Stimulated activated CD8-positive, alpha-beta memory T cell treated with anti-CD3 and anti-CD28 coated beads, Interleukin-15, amount 100 ng/mL, for 48 hours (primary cell): ENCODE results near the gene ATP7B.
"Not testable (repeated sequence)": the region's sequence is repeated elsewhere in the genome, so short reads cannot be mapped to it uniquely, and the experiment has no call there.

Experiments
- DNase-seq, 2 donors: peaks; one replicate each; pipeline ENCODE4 v3.0.0-alpha.2; 2020; ENCODE audit warnings: low read depth in 2 of 2

ATP7B gene

DNA sequence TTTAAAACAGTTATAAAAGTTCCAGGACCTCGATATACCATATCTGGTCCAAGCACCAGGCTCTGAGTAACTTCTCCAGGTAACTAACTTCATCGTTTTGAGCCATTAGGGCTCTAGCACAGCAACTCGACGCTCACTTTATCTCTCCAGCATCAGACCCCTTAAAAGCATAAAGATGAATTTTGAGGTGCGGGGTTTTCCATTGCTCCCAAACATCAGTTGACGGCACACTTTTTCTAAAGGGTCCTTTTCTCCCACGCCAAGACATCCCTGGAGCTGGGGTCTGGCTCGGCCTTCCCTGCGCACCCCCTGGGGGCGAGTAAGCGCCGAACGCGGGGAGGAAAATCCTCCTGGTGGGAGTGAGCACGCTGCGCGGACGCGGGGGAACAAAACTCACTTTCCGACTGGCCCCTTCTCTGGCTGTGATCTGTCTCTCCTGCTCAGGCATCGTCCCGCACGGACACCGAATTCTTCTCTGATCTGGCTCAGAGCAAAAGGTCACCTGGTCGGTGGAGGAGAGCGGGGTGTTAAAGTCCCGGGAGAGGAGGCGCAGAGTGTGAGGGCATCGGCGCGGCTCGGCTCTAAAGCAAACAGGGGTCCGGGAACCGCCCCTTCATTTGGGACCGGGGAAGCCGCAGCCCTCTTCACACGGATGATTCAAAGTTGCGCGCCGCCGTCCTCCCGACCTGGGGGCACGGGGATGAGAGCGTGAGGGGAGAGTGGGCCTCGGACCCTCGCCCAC is at the start of gene ATP7B:
ATP7B (minus strand) TSS at position 561 of the 742 bp plus-strand sequence; CDS start at position 448, 113 bp downstream.
- DNase-seq, result peak in 1 of 2 donors; percentile 4

DNA sequence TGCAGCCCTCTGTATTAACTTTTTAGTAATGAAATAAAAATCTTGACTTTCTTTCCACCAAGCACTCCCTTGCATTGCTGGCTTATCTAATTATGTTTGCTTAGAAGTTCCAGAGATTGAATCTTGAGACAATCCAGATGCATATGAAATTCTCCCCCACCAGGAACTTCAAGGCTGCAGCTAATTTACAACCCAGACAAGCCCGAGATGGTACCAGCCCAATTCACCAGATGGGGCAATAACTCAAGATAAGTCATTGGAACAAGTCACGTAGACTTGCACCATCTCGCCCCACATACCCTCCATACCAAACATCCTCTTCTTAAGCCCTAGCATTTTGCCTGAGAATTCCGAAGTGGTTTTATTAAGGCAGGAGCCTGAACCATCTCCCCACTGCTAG is 42.2 kb upstream of the ATP7B start:
- no peak for DNase-seq

DNA sequence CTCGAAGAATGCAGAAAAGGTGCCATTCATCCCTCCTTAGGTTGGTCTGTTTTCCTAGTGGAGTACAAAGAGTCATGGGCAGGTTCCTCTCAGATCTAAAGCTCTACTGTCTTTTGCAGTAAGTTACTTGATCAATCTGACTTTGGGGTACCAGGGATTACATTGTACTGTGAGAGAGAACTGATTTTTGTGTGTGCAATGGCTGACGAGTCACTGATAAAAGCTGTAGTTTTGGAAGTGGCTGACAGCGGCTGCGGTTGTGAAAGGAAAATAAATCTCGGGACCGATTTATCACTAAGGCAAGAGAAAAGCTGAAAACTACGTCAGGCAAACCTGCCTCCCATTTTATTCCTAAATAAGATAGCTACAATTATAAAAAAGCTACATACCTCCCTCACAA is 40.1 kb upstream of the ATP7B start:
- no peak for DNase-seq

DNA sequence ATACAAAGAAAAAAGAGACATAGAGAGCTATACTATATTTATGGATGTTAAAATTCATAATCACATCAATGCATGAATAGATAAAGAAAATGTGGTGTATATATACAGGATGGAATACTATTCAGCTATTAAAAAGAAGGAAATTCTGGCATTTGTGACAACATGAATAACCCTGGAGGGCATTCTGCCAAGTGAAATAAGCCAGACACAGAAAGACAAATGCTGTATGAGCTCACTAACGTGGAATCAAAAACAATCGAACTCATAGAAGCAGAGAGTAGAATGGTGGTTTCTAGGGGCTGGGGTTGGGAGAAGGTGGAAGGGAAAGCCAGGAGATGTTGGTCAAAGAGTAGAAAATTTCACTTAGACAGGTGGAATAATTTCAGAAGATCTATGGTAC is 37.3 kb upstream of the ATP7B start:
- no peak for DNase-seq

DNA sequence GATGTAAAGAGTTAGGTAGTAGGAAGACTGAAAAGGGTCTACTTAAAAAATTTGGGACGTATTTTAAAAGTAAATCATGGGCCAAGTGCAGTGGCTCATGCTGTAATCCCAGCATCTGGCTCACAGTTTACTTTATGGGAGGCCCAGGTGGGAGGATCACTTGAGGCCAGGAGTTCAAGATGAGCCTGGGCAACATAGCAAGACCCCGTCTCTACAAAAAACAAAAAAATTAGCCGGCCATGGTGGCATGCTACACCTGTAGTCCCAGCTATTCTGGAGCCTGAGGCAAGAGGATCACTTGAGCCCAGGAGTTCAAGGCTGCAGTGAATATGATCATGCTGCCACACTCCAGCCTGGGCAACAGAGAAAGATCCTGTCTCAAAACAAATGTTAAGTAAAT is 36.2 kb upstream of the ATP7B start:
- no peak for DNase-seq

DNA sequence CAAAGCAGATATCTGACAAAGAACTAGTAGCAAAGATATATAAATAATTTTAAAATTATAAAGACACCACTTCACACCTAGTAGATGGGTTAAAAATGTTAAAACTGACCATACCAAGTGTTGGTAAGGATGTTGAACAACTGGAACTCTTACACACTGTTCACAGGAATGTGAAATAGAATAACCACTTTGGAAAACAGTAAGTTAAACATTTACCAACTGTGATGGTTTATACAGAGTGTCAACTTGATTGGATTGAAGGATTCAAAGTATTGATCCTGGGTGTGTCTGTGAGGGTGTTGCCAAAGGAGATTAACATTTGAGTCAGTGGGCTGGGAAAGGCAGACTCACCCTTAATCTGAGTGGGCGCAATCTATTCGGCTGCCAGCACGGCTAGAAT is 32.4 kb upstream of the ATP7B start:
- DNase-seq, result no peak

DNA sequence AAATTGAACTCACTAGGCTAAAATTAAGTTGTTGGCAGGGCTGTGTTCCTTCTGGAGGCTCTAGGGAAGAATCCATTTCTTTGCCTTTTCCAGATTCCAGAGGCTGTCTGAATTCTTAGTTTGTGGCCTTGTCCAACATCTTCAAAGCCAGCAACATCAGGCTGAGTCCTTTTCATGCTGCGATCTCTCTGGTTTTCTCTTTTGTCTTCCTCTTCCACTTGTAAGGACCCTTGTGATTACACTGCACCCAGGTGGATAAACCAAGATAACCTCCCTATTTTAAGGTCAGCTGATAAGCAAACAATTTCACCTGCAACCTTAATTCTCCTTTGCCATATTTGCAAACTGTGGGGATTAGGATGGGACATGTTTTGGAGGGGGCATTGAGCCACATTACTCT is 24.8 kb upstream of the ATP7B start:
- no peak for DNase-seq

DNA sequence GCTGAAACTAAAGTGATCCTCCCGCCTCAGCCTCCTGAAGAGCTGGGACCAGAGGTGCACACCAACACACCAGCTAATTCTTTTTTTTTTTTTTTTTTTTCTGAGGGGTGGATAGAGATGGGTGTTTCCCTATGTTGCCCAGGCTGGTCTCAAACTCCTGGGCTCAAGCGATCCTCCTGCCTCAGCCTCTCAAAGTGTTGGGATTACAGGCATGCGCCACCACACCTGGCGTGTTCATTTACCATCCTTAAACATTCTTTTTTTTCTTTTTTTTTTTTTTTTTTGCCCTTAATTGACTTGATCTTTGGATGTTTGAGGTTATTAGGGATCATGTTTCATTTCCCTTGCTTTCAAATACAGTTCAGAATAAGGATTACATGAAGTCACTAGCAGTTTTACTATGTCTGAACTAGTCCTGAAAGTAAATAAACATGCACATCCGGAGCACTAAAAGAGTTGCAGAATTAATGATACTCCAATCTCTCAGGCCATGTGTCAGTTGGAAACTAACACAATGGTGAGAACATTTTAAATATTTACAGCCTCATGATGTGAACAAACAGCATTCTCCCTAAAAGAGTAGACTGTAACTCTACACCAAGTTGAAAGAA is 23.5 kb upstream of the ATP7B start:
- no peak for DNase-seq

DNA sequence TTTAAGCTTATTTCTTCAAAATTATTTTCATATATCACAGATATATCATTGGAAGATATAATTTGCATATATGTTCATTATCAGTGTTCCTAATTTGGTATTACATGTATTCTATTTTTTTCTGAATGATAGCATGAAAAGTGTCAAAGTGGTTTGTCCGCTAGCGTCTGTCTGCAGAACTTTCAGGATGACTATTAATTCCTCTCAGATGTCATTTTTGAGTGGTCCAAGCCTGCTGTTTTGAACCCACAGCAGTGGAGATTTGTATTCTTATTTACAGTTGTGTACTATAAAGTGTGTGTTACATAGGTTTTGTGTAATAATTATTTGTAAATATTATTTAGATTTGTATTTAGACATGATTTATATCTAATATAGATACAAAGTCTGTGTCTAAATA is 21.8 kb upstream of the ATP7B start:
- DNase-seq, result no peak

DNA sequence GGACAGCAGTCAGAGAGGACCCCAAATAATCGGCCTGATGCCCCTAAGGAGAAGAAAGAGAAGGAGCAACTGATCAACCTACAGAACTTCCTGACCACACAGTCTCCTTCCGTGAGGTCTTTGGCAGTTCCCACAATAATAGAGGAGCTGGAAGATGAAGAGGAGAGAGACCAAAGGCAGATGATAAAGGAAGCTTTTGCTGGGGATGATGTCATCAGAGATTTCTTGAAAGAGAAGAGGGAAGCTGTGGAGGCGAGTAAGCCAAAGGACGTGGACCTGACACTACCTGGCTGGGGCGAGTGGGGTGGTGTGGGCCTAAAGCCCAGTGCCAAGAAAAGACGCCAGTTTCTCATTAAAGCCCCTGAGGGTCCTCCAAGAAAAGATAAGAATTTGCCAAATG is 19.2 kb upstream of the ATP7B start:
- not testable (repeated sequence) for DNase-seq

DNA sequence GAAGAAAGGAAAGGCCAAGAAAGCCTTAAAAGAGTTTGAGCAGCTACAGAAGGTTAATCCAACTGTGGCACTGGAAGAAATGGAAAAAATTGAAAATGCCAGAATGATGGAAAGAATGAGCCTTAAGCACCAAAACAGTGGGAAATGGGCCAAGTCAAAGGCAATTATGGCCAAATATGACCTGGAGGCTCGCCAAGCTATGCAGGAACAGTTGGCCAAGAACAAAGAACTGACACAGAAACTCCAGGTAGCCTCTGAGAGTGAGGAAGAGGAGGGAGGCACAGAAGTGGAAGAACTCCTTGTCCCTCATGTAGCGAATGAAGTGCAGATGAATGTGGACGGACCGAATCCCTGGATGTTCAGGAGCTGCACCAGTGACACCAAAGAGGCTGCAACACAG is 18.3 kb upstream of the ATP7B start:
- DNase-seq, result no peak

DNA sequence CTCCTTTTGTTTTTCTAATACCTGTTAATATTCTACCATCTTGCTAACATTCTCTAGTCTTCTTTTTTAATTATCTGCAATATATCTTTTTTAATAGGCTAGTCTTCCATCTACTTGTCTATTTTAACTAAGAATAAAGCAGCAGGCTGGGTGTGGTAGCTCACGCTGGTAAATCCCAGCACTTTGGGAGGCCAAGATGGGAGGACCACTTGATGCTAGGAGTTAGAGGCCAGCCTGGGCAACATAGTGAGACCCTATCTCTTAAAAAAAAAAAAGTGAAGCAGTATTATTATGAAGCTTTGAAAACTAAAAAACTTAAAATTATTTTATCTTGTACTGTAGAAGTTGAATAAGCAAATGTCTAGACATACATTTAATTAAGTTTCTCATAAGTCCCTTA is 16.6 kb upstream of the ATP7B start:
- DNase-seq, result no peak

DNA sequence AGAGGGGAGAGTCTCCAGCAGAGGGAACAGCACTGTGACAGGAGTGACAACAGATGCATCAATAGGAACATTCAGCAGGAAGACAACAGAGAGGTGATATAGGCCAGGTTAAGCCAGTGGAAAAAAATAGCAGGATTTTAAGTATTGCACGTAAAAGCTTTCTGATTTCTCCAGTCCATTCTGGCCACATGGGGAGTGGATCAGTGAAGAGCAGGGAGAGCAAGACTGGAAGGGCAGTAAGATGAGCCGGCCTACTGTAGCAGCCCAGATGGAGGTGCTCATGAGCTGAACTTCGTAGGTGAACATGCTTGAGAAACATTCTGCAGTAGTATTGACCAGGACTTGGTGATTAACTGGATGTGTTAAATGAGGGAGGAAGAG is 15.0 kb upstream of the ATP7B start:
- DNase-seq, result no peak

DNA sequence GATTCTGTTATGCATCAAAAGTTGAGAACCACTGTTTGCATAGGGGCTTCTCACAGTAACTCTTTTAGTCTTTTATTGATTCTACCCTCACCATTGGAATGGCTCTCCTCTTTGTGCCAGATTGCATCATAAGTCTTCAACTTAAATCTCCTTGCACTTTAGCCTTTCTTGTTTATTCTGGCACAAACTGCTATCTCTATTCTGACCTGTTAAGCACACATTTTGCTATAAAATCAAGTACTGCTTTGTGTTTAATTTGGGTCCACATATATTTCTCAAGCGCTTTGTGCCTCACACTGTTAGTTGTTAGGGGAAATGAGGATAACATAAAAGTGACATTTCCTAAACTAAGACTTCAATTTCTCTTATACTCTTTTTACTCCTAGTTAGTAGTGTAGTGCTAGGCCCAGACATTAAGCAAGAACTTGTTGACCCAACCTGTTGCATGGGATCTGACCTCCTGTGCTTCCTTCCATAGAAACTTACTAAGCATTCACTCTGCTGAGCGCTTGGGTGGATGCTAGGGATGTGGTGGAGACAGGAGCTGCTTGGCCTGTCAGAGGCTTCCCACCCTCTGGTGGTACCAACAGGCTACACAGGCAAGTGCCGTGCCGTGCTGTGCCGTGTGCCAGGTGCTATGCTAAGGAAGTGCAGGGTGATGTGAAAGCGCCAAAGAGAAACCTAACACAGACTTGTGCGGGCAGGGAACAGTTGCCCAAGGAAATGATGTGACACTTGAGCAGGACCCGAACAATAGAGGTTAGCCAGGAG is 14.4 kb upstream of the ATP7B start:
- no peak for DNase-seq

DNA sequence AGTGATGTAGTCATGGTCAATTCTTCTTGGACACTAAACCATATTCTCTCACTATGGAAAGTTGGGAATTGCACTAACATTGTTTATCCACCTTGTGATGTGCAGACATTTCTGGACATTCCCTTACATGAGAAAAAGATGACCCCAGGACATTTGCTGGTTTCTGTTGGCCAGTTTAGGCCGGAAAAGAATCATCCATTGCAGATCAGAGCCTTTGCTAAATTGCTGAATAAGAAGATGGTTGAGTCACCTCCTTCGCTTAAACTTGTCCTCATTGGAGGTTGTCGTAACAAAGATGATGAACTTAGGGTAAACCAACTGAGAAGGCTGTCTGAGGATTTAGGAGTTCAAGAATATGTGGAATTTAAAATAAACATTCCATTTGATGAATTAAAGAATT is 13.2 kb upstream of the ATP7B start, which contains the start of gene UTP14C:
UTP14C (plus strand) TSS at position 211 of the 400 bp plus-strand sequence. CDS start 4,114 bp downstream, outside the sequence.
- DNase-seq, result no peak

DNA sequence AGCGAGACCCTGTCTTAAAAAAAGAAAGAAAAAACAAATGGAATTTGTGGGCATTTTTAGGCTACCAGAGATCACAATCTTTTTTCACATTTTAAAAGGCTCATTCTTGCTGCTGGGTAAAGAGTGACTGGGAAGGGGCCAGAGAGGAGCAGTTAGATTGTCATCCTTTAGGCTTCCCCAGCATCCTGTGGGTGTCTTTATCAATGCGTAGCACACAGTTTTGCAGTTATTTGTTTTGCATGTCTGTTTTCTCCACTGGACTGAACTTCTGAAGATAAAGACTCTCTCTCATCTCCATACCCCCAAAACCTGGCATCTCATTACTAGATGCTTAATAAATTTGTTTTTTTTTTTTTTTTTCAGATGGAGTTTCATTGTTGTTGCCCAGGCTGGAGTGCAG is 11.1 kb upstream of the ATP7B start:
- no peak for DNase-seq

DNA sequence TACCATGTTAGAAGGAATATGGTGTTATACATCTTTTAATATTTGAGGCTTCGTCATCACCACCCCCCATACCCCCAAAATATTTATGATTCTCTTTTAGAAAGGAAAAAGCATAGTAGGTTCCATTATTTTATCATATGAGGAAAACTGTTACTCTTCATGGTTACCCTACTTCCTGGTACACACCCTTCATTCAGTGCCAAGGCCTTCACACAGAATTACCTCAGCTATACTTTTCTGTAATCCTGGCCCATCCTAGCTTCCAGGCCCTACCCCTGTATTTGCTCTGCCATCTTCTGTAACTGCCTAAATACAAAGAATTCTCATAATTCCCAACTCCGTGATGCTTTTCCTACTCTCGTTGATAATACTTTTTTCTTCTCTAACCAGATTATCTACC is 8.9 kb upstream of the ATP7B start:
- no peak for DNase-seq

DNA sequence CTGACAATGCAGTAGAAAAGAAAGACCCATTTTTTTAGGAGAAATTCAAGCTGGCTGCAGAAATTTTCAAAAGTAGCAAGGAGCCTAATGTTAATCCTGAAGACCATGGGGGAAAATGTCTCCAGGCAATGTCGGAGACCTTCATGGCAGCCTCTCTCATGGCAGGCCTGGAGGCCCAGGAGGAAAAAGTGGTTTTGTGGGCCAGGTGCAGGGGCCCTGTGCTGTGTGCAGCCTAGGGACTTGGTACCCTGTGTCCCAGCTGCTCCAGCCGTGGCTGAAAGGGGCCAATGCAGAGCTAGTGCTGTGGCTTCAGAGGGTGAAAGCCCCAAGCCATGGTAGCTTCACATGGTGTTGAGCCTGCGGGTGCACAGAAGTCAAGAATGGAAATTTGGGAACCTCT is 5.0 kb upstream of the ATP7B start:
- DNase-seq, result no peak

DNA sequence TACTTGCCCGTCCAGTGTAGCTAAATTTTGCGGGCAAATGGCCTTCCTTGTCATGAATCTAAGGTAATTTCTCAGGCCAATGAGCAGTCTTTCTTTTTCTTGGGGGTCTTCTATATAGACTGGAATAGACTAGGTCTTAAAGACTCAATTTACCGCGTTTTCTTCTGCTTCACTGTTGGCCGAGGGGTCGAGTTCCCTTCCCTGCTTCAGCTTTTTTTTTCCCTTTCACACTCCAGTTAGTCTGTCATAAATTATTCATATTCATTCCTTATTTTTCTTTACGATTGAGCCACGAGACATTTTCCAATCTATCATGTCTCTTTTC is 1.2 kb upstream of the ATP7B start:
- DNase-seq, result no peak

DNA sequence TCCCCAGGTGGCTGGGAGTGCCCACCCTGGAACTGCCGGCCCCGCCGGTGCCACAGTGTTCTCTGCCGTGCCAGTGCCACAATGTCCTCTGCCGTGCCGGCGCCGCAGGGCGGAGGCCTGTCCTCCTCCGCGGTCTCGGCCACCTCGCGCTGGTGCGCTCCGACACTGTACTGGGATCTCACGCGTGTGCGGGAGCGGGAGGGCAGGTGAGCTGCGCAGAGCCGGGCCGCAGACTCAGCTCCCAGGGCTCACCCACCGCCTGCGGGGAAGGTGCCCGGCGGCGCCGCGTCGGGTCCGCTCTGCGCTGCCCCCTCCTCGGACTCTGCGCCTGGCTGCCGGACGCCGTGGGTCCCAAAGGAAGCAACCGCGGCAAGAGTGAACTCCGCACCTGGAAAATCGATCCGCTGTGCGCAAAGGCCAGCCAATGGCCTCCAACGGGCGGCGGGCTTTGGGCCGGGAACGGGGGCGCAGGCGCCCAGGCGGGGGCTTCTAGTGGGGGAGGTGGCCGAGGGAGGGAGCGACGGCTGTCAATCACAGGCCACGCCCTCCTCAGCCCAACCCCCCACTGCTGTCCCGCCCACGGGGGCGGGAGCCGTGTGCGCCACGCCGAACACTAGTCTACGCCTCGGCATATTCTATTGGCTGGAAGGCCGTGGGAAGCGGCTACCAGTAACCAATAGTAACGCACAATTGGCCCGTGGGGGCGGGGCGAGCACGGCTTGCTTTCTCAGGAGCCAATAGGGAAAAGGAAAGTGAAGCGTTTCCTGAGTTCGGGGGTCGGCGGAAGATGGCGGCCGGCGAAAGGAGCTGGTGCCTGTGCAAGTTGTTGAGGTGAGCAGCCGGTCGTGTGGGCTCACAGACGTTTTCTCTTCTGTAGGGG is 622 bp upstream of the ATP7B start, which contains the start of gene ALG11:
ALG11 (plus strand) TSS at position 767 of the 880 bp plus-strand sequence; CDS start at position 788, 21 bp downstream.
- peak; percentile 98 for DNase-seq

DNA sequence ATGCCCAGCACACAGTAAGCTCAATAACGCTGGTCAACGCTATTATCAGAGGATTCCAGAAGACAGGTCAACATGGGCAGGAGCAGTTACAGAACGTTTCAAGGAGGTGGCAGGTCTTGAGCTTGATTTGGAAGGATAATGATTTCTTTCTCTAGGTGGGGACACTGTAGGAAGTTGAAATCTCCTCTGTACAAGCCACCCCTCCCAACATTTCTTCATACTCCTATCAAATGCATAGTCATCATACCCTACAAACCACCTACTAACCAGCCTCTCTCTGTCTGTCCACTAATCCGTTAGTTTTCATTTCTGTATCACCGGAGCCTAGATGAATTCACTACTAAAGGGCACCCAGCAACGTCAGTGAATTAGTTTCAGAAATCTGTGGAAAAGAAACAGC is 1.3 kb downstream of the ATP7B start:
- no peak for DNase-seq
